Measurements from ENCODE around the gene UNC13A.

DNA sequence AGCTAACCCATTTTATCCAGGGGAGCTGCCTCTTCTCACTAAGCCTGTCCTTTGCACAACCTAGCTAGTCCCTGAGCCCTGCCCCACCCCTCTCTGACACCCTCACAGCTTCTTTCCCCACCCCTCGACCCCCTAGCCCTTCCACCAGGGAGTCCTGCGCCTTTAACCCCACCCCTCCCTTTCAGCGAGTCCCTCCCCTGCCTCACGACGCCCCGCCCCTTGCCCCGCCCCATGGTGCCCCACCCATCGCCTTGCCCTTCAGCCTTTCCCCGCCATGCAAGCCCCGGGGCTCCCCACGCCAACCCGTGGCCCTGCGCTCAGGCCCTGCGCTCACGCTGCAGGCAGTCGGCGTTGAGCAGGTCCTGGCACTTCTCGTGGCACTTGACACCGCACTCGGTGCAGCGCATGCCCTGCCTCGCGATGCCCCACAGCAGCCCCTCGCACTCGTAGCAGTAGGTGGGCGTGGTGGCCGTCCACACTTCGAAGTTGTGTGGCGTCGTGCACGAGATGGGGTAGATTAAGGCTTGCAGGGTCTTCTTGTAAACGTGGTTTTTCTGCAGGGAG, 40.0 kb downstream of the UNC13A start:
- TF ChIP-seq, protein P1, sequence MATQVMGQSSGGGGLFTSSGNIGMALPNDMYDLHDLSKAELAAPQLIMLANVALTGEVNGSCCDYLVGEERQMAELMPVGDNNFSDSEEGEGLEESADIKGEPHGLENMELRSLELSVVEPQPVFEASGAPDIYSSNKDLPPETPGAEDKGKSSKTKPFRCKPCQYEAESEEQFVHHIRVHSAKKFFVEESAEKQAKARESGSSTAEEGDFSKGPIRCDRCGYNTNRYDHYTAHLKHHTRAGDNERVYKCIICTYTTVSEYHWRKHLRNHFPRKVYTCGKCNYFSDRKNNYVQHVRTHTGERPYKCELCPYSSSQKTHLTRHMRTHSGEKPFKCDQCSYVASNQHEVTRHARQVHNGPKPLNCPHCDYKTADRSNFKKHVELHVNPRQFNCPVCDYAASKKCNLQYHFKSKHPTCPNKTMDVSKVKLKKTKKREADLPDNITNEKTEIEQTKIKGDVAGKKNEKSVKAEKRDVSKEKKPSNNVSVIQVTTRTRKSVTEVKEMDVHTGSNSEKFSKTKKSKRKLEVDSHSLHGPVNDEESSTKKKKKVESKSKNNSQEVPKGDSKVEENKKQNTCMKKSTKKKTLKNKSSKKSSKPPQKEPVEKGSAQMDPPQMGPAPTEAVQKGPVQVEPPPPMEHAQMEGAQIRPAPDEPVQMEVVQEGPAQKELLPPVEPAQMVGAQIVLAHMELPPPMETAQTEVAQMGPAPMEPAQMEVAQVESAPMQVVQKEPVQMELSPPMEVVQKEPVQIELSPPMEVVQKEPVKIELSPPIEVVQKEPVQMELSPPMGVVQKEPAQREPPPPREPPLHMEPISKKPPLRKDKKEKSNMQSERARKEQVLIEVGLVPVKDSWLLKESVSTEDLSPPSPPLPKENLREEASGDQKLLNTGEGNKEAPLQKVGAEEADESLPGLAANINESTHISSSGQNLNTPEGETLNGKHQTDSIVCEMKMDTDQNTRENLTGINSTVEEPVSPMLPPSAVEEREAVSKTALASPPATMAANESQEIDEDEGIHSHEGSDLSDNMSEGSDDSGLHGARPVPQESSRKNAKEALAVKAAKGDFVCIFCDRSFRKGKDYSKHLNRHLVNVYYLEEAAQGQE (IDR thresholded peaks at IDR 0.05; ENCODE audit: insufficient replicate concordance, low read depth): no peak
- TF ChIP-seq, protein P2, sequence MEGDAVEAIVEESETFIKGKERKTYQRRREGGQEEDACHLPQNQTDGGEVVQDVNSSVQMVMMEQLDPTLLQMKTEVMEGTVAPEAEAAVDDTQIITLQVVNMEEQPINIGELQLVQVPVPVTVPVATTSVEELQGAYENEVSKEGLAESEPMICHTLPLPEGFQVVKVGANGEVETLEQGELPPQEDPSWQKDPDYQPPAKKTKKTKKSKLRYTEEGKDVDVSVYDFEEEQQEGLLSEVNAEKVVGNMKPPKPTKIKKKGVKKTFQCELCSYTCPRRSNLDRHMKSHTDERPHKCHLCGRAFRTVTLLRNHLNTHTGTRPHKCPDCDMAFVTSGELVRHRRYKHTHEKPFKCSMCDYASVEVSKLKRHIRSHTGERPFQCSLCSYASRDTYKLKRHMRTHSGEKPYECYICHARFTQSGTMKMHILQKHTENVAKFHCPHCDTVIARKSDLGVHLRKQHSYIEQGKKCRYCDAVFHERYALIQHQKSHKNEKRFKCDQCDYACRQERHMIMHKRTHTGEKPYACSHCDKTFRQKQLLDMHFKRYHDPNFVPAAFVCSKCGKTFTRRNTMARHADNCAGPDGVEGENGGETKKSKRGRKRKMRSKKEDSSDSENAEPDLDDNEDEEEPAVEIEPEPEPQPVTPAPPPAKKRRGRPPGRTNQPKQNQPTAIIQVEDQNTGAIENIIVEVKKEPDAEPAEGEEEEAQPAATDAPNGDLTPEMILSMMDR (IDR thresholded peaks at IDR 0.05; ENCODE audit: insufficient read depth, low read length): no peak

Data from HL-60 (cell line).